GM12874 (cell line): ENCODE measurements around the gene MAP7D3.

ENCODE experiments used
- TF ChIP-seq, protein P1 (sequence below): IDR thresholded peaks from 2 replicates; pipeline ENCODE4 v1.5.1; 2011; ENCODE audit warnings: low read depth, mild to moderate bottlenecking, control low read depth, low read length, moderate library complexity; ENCODE audit not compliant: insufficient read depth

The MAP7D3 gene

GRCh38 chrX:136220540-136220939 lies 30.7 kb downstream of the MAP7D3 start:
- TF ChIP-seq, protein P1, sequence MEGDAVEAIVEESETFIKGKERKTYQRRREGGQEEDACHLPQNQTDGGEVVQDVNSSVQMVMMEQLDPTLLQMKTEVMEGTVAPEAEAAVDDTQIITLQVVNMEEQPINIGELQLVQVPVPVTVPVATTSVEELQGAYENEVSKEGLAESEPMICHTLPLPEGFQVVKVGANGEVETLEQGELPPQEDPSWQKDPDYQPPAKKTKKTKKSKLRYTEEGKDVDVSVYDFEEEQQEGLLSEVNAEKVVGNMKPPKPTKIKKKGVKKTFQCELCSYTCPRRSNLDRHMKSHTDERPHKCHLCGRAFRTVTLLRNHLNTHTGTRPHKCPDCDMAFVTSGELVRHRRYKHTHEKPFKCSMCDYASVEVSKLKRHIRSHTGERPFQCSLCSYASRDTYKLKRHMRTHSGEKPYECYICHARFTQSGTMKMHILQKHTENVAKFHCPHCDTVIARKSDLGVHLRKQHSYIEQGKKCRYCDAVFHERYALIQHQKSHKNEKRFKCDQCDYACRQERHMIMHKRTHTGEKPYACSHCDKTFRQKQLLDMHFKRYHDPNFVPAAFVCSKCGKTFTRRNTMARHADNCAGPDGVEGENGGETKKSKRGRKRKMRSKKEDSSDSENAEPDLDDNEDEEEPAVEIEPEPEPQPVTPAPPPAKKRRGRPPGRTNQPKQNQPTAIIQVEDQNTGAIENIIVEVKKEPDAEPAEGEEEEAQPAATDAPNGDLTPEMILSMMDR = no peak

- TF ChIP-seq, protein P1 = no peak
Observed at GRCh38 chrX:136219893-136220292, 31.3 kb downstream of the MAP7D3 start.

DNA sequence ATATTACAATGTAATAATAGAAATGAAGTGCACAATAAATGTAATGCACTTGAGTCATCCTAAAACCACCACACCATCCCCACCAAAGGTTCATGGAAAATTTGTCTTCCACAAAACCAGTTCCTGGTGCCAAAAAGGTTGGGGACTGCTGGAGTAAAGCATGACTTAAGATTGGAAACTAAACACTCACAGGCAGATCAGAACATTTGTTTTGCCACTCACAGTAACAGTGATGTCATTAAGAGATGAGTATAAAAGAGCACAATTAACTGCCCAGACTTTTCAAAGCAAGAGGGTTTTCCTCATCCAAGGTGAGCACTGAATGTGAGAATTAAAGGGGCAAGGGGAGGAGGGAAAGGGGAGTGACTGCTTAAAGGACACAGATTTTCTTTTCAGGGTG lies 35.6 kb downstream of the MAP7D3 start:
- TF ChIP-seq, protein P1 = no peak

- TF ChIP-seq, protein P1 = no peak
Observed at GRCh38 chrX:136214551-136214950, 36.6 kb downstream of the MAP7D3 start.

DNA sequence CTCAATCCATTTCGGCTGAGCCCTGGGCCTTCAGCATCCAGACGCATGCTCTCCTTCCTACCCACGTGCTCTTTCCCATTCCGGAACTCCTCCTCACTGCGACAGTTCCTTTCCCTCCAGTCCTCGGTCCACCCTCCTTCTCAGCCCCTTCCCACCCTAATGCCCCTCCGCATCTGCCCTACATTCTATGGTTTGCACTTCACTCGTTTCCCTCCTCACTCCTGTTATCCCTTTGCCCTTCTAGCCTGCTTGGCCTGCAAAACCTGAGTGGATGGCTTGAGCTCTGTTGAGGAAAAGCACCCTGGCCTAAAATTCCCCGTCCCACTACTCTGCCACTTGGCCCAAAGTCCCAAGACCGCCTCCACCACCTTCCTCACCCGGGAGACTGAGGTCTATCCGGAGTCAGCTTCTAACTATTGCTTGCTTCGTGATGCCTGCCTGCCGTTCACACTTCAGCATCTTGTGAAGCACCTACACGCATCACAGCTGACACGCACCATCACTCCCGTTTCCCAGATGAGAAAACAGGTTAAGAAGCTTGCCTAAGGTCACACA lies 38.6 kb downstream of the MAP7D3 start:
- TF ChIP-seq, protein P1 = no peak

DNA sequence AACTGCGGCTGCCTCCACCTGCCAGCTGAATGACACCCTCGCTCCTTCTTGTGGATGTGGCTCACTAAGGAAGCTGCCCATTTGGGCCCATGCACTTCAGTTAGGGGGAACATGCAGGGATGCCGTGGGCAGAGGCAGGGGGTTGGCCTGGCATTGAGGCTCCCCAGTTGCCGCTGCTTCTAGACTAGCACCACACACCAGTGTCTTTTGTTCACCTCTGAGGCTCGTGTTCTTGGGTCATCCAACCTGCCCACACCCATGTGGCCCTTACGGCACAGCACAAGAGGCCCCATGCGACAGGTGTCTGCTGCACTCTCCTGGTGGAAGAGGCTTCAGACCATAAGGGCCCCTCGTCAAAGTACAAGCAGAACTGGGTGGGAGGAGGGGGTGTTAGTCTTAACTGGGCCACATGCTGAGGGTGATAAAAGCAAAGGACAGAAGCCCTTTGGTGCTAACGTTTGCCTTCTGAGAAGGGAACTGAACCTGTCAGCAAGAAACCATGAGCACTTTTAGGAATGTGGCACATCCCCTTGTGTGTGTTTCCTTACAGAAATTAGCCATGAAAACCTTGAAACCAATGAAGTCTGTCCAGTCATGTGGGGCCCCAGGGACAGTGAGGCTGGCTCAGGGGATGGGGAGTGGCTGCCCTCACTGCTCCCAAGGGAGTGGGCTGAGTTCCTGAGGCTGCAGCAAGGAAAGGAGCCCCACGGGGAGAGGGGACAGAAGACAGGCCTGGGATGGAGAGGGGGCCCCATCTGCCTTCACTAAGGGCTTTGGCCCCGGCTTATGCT lies 39.2 kb downstream of the MAP7D3 start:
- TF ChIP-seq, protein P1 = no peak

- TF ChIP-seq, protein P1 = no peak
Observed at GRCh38 chrX:136210806-136211205, 40.4 kb downstream of the MAP7D3 start.
